Measurements from ENCODE around the gene DCUN1D2.

DCUN1D2 gene

DNA sequence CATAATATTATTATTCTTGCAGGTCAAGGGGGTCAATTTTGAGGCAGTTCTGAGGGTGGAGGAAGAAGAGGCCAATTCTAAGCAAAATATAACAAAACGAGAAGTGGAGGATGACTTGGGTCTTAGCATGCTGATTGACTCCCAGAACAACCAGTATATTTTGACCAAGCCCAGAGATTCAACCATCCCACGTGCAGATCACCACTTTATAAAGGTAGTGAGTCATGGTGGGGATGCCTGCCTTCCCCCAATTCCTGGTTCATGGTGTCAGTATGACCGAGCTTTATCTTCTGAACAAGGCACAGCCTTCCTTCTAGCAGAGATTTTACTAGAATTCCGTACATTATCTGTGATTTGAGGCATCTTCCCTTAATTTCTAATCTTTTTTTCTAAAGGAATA is 9.4 kb upstream of the DCUN1D2 start:
- Histone ChIP-seq H3K27me3 (replicated peaks in 2 of 5; ENCODE audit: control insufficient read depth in 4 of 5, insufficient read depth in 5 of 5, low read length in 4 of 5) (no peaks in the 10 kb centered on the region), H3K4me3 (ENCODE audit: control insufficient read depth in 1 of 7, extremely low read depth in 1 of 7, insufficient read depth in 4 of 7, low read depth in 2 of 7, low read length in 6 of 7) (no peak overlapping the region), H3K4me1 (ENCODE audit: control extremely low read depth in 1 of 4, control insufficient read depth in 4 of 4, insufficient read depth in 4 of 4, low read length in 3 of 4) (peaks cover 0 to 6% (median 0%) of the 10 kb centered on the region in 4 experiments), H3K36me3 (ENCODE audit: control insufficient read depth in 4 of 4, insufficient read depth in 4 of 4, low read length in 3 of 4) (peaks cover 13 to 72% (median 55%) of the 10 kb centered on the region in 4 experiments), H3K9me3 (ENCODE audit: control extremely low read depth in 1 of 5, control insufficient read depth in 4 of 5, insufficient read depth in 2 of 5, low read depth in 1 of 5, low read length in 4 of 5) (no peaks in the 10 kb centered on the region), H3K27ac (ENCODE audit: insufficient read depth in 1 of 2, low read depth in 1 of 2, low read length in 2 of 2, poor library complexity in 1 of 2, severe bottlenecking in 2 of 2) (no peak overlapping the region)
- DNase-seq: no peak
- CTCF ChIA-PET: no interaction called here
- WGBS (ENCODE audit: insufficient coverage): 94% methylated on average over 3 of the region's 4 CpGs
- POLR2A ChIA-PET: no interaction called here

DNA sequence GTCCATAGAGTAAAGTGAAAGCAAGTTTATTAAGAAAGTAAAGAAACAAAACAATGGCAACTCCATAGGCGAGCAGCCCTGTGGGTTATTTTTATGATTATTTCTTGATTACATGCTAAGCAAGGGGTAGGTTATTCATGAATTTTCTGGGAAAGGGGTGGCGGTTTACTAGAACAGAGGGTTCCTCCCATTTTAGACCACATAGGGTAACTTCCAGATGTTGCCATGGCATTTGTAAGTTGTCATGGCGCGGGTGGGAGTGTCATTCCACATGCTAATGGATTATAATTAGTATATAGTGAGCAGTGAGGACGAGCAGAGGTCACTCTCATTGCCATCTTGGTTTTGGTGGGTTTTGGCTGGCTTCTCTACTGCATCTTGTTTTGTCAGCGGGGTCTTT is 8.4 kb upstream of the DCUN1D2 start:
- Histone ChIP-seq H3K36me3 (ENCODE audit: control insufficient read depth in 4 of 4, insufficient read depth in 4 of 4, low read length in 3 of 4) (peaks cover 13 to 68% (median 51%) of the 10 kb centered on the region in 4 experiments), H3K4me3 (ENCODE audit: control insufficient read depth in 1 of 7, extremely low read depth in 1 of 7, insufficient read depth in 4 of 7, low read depth in 2 of 7, low read length in 6 of 7) (no peak overlapping the region), H3K4me1 (ENCODE audit: control extremely low read depth in 1 of 4, control insufficient read depth in 4 of 4, insufficient read depth in 4 of 4, low read length in 3 of 4) (peaks cover 0 to 6% (median 0%) of the 10 kb centered on the region in 4 experiments), H3K9me3 (ENCODE audit: control extremely low read depth in 1 of 5, control insufficient read depth in 4 of 5, insufficient read depth in 2 of 5, low read depth in 1 of 5, low read length in 4 of 5) (no peaks in the 10 kb centered on the region), H3K27ac (ENCODE audit: insufficient read depth in 1 of 2, low read depth in 1 of 2, low read length in 2 of 2, poor library complexity in 1 of 2, severe bottlenecking in 2 of 2) (no peak overlapping the region), H3K27me3 (replicated peaks in 2 of 5; ENCODE audit: control insufficient read depth in 4 of 5, insufficient read depth in 5 of 5, low read length in 4 of 5) (no peaks in the 10 kb centered on the region)
- 100% methylated on average over 5 of the region's 6 CpGs for WGBS (ENCODE audit: insufficient coverage)
- ChIA-PET CTCF (no interaction called here), POLR2A (no interaction called here)
- DNase-seq: no peak

DNA sequence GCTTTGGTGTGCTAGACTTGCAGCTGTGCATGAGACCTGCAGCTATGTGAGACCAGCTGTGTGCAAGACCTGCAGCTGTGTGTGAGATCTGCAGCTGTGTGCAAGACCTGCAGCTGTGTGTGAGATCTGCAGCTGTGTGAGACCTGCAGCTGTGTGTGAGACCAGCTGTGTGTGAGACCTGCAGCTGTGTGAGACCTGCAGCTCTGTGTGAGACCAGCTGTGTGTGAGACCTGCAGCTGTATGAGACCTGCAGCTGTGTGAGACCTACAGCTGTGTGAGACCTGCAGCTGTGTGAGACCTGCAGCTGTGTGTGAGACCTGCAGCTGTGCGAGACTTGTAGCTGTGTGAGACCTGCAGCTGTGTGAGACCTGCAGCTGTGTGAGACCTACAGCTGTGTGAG is 6.7 kb upstream of the DCUN1D2 start:
- 100% methylated on average over 1 of the region's 1 CpG for WGBS (ENCODE audit: insufficient coverage)
- POLR2A ChIA-PET: no interaction called here
- no peaks in the 10 kb centered on the region for H3K27me3 ChIP-seq (replicated peaks in 2 of 5; ENCODE audit: control insufficient read depth in 4 of 5, insufficient read depth in 5 of 5, low read length in 4 of 5)
- H3K4me3 ChIP-seq (ENCODE audit: control insufficient read depth in 1 of 7, extremely low read depth in 1 of 7, insufficient read depth in 4 of 7, low read depth in 2 of 7, low read length in 6 of 7): no peak overlapping the region
- peaks cover 8 to 15% (median 12%) of the 10 kb centered on the region in 4 experiments for H3K4me1 ChIP-seq (ENCODE audit: control extremely low read depth in 1 of 4, control insufficient read depth in 4 of 4, insufficient read depth in 4 of 4, low read length in 3 of 4)
- no peak overlapping the region for H3K27ac ChIP-seq (ENCODE audit: insufficient read depth in 1 of 2, low read depth in 1 of 2, low read length in 2 of 2, poor library complexity in 1 of 2, severe bottlenecking in 2 of 2)
- CTCF ChIA-PET: interaction anchor here (1.1 to 2.3 kb wide), 2 partner anchors 29 to 65 kb away, joined by 3 to 7 read pairs; no protein-coding TSS in a partner anchor
- peaks cover 13 to 60% (median 44%) of the 10 kb centered on the region in 4 experiments for H3K36me3 ChIP-seq (ENCODE audit: control insufficient read depth in 4 of 4, insufficient read depth in 4 of 4, low read length in 3 of 4)
- H3K9me3 ChIP-seq (ENCODE audit: control extremely low read depth in 1 of 5, control insufficient read depth in 4 of 5, insufficient read depth in 2 of 5, low read depth in 1 of 5, low read length in 4 of 5): no peaks in the 10 kb centered on the region
- DNase-seq: no peak

DNA sequence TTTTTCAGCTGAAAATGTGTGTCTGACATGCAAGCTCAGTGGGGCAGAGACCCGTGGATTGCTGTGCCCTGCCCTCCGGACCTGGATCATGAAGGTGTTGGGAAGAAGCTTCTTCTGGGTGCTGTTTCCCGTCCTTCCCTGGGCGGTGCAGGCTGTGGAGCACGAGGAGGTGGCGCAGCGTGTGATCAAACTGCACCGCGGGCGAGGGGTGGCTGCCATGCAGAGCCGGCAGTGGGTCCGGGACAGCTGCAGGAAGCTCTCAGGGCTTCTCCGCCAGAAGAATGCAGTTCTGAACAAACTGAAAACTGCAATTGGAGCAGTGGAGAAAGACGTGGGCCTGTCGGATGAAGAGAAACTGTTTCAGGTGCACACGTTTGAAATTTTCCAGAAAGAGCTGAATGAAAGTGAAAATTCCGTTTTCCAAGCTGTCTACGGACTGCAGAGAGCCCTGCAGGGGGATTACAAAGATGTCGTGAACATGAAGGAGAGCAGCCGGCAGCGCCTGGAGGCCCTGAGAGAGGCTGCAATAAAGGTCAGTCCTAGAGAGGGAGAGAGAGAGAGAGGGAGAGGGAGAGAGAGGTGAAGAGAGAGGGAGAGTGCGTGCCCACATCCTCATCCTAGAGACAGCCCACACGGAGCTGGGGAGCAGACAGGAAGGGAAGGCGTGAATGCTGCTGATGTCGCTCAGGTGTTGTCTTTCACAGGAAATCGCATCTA is 5.1 kb upstream of the DCUN1D2 start:
- peaks cover 5 to 46% (median 32%) of the 10 kb centered on the region in 4 experiments for H3K36me3 ChIP-seq (ENCODE audit: control insufficient read depth in 4 of 4, insufficient read depth in 4 of 4, low read length in 3 of 4)
- H3K4me3 ChIP-seq (ENCODE audit: control insufficient read depth in 1 of 7, extremely low read depth in 1 of 7, insufficient read depth in 4 of 7, low read depth in 2 of 7, low read length in 6 of 7): no peak overlapping the region
- 89% methylated on average over 26 of the region's 26 CpGs for WGBS (ENCODE audit: insufficient coverage)
- no peak overlapping the region for H3K27ac ChIP-seq (ENCODE audit: insufficient read depth in 1 of 2, low read depth in 1 of 2, low read length in 2 of 2, poor library complexity in 1 of 2, severe bottlenecking in 2 of 2)
- no peaks in the 10 kb centered on the region for H3K27me3 ChIP-seq (replicated peaks in 2 of 5; ENCODE audit: control insufficient read depth in 4 of 5, insufficient read depth in 5 of 5, low read length in 4 of 5)
- no peak for DNase-seq
- POLR2A ChIA-PET: no interaction called here
- peaks cover 10 to 28% (median 22%) of the 10 kb centered on the region in 4 experiments for H3K4me1 ChIP-seq (ENCODE audit: control extremely low read depth in 1 of 4, control insufficient read depth in 4 of 4, insufficient read depth in 4 of 4, low read length in 3 of 4)
- CTCF ChIA-PET: interaction anchor here (1.0 to 1.6 kb wide), 2 partner anchors 10 to 12 kb away, joined by 4 read pairs; no protein-coding TSS in a partner anchor
- no peaks in the 10 kb centered on the region for H3K9me3 ChIP-seq (ENCODE audit: control extremely low read depth in 1 of 5, control insufficient read depth in 4 of 5, insufficient read depth in 2 of 5, low read depth in 1 of 5, low read length in 4 of 5)

DNA sequence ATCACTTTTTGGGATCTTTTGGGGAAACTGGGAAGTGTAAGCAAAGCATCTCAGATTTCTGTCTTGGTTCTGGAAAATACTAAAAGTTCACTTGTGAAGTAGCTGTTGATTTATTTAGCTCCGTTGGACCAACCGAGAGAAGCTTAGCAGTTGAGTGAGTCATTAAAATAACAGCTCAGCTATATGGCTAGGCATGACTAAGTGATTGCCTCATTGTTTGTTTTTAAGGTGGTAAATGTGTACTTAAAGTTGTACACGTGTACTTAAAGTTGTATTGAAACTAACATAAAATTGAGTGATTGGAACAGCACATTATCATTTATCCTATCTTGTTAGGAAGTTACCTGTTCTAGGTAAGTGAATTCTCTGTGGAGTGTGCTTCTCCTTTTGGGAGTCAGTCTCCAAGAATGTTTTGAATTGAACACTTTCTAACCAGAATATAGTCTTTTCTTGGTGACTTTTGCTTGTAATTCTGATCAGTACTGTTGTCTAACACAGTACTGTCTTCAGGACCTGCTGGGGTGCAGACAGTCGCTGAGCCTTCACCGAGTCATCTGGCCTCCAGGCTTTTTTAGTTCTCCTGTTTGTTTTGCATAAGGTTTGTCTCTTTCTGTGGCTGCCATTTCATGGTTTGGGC is 2.9 kb upstream of the DCUN1D2 start:
- 50% methylated on average over 4 of the region's 5 CpGs for WGBS (ENCODE audit: insufficient coverage)
- CTCF ChIA-PET: interaction anchor here (0.9 to 1.0 kb wide), 2 partner anchors 13 to 15 kb away, joined by 3 to 4 read pairs; no protein-coding TSS in a partner anchor
- Histone ChIP-seq H3K27me3 (replicated peaks in 2 of 5; ENCODE audit: control insufficient read depth in 4 of 5, insufficient read depth in 5 of 5, low read length in 4 of 5) (peaks cover 0 to 6% (median 0%) of the 10 kb centered on the region in 5 experiments), H3K4me3 (ENCODE audit: control insufficient read depth in 1 of 7, extremely low read depth in 1 of 7, insufficient read depth in 4 of 7, low read depth in 2 of 7, low read length in 6 of 7) (peak overlapping the region in 5 of 7 experiments; percentile 8 to 43 (median 22)), H3K9me3 (ENCODE audit: control extremely low read depth in 1 of 5, control insufficient read depth in 4 of 5, insufficient read depth in 2 of 5, low read depth in 1 of 5, low read length in 4 of 5) (no peaks in the 10 kb centered on the region), H3K27ac (ENCODE audit: insufficient read depth in 1 of 2, low read depth in 1 of 2, low read length in 2 of 2, poor library complexity in 1 of 2, severe bottlenecking in 2 of 2) (peak overlapping the region in 1 of 2 experiments; percentile 60), H3K36me3 (ENCODE audit: control insufficient read depth in 4 of 4, insufficient read depth in 4 of 4, low read length in 3 of 4) (peaks cover 2 to 28% (median 18%) of the 10 kb centered on the region in 4 experiments), H3K4me1 (ENCODE audit: control extremely low read depth in 1 of 4, control insufficient read depth in 4 of 4, insufficient read depth in 4 of 4, low read length in 3 of 4) (peaks cover 10 to 42% (median 35%) of the 10 kb centered on the region in 4 experiments)
- POLR2A ChIA-PET: interaction anchor here (0.6 kb wide), 1 partner anchor 639 kb away, joined by 4 read pairs; the partner anchor contains the start of gene RASA3
- peak; percentile 31 to 89 (median 80) for DNase-seq

DNA sequence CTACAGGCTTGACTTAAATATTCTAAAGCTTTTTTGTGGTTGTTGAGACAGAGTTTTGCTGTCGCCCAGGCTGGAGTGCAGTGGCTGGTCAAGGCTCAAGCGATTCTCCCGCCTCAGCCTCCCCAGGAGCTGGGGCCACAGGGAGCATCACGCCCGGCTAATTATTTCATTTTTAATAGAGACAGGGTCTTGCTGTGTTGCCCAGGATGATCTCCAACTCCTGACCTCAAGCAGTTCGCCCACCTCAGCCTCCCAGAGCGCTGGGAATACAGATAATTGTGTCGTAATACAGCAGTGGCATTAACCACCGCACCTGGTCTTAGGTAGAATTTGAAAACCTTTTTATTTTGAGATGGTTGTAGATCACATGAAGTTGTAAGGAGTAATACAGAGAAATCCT is 1.5 kb upstream of the DCUN1D2 start:
- ChIA-PET POLR2A (no interaction called here), CTCF (no interaction called here)
- Histone ChIP-seq H3K4me1 (ENCODE audit: control extremely low read depth in 1 of 4, control insufficient read depth in 4 of 4, insufficient read depth in 4 of 4, low read length in 3 of 4) (peaks cover 13 to 46% (median 37%) of the 10 kb centered on the region in 4 experiments), H3K36me3 (ENCODE audit: control insufficient read depth in 4 of 4, insufficient read depth in 4 of 4, low read length in 3 of 4) (peaks cover 0 to 25% (median 12%) of the 10 kb centered on the region in 4 experiments), H3K9me3 (ENCODE audit: control extremely low read depth in 1 of 5, control insufficient read depth in 4 of 5, insufficient read depth in 2 of 5, low read depth in 1 of 5, low read length in 4 of 5) (no peaks in the 10 kb centered on the region), H3K27ac (ENCODE audit: insufficient read depth in 1 of 2, low read depth in 1 of 2, low read length in 2 of 2, poor library complexity in 1 of 2, severe bottlenecking in 2 of 2) (peak overlapping the region in 1 of 2 experiments; percentile 82), H3K4me3 (ENCODE audit: control insufficient read depth in 1 of 7, extremely low read depth in 1 of 7, insufficient read depth in 4 of 7, low read depth in 2 of 7, low read length in 6 of 7) (peak overlapping the region in 6 of 7 experiments; percentile 77 to 86 (median 80)), H3K27me3 (replicated peaks in 2 of 5; ENCODE audit: control insufficient read depth in 4 of 5, insufficient read depth in 5 of 5, low read length in 4 of 5) (peaks cover 0 to 6% (median 0%) of the 10 kb centered on the region in 5 experiments)
- 91% methylated on average over 8 of the region's 9 CpGs for WGBS (ENCODE audit: insufficient coverage)
- no peak for DNase-seq

Measured in common myeloid progenitor, CD34-positive (primary cell).